B cell (primary cell): ENCODE data around the gene PPP1CC. TPM values are rescaled to one million over a fixed set of nuclear protein-coding genes. Genes with fewer than 3 reads are reported as not detected.
"Not testable (repeated sequence)": the region's sequence is repeated elsewhere in the genome, so short reads cannot be mapped to it uniquely, and the experiment has no call there.

Experiments used
- ATAC-seq: fragments of 200-7000 bp; cut with Tn5 transposase; one replicate; pipeline ENCODE4 v1.10.0; 2021; ENCODE audit warnings: low read depth, mild to moderate bottlenecking, moderate number of reproducible peaks, moderate library complexity
- CTCF ChIA-PET: fragments of 350-600 bp; sonication (Branson Sonifier 250); formaldehyde crosslinking; loops from one replicate; lab custom pipeline; 2021; ENCODE audit warnings: antibody characterized with exemption, inconsistent platforms; lab: Charles Lee
- POLR2A ChIA-PET: fragments of 350-600 bp; sonication (Branson Sonifier 250); formaldehyde crosslinking; loops from one replicate; lab custom pipeline; 2021; ENCODE audit warnings: antibody characterized with exemption; lab: Charles Lee
- DNase-seq: peaks from one replicate; pipeline ENCODE4 v3.0.0; 2013
- H2AFZ ChIP-seq: 2 replicates; pipeline ENCODE4 v1.6.1; 2012; ENCODE audit warnings: mild to moderate bottlenecking, low read depth, low read length; ENCODE audit not compliant: insufficient read depth, poor library complexity, severe bottlenecking
- H3K27ac ChIP-seq, 2 donors: 1 replicate in 1 of 2; 2 replicates in 1 of 2; pipeline ENCODE4 v1.5.1; 2012 to 2013; ENCODE audit warnings: low read length in 2 of 2, mild to moderate bottlenecking in 2 of 2, moderate library complexity in 1 of 2
- H3K27me3 ChIP-seq, 4 experiments: fragments of 200-600 bp in 1 of 4; sonication (generic) in 1 of 4; replicated peaks in 1 of 4; 1 replicate in 2 of 4; 2 replicates in 2 of 4; pipeline versions ENCODE4 v1.6.1 to v1.7.0; 2013 to 2016; ENCODE audit warnings: low read length in 3 of 4, mild to moderate bottlenecking in 2 of 4, mixed read lengths in 1 of 4, moderate library complexity in 1 of 4; ENCODE audit not compliant: insufficient read depth in 4 of 4, control insufficient read depth in 3 of 4; ENCODE audit errors: control extremely low read depth in 1 of 4
- H3K36me3 ChIP-seq, 2 experiments: replicated peaks in 1 of 2; 1 replicate in 1 of 2; 2 replicates in 1 of 2; pipeline versions ENCODE4 v1.6.1 to v1.7.1; 2013; ENCODE audit warnings: low read length in 1 of 2; ENCODE audit not compliant: insufficient read depth in 2 of 2, control insufficient read depth in 1 of 2; ENCODE audit errors: control extremely low read depth in 1 of 2, extremely low read depth in 1 of 2
- H3K4me1 ChIP-seq, 2 donors: fragments of 200-600 bp in 1 of 2; sonication (generic) in 1 of 2; 1 replicate in 1 of 2; 2 replicates in 1 of 2; pipeline versions ENCODE4 v1.5.1 to v1.6.1; 2013 to 2017; ENCODE audit warnings: low read length in 2 of 2; ENCODE audit not compliant: control insufficient read depth in 2 of 2, insufficient read depth in 2 of 2
- H3K4me2 ChIP-seq: replicated peaks from 2 replicates; pipeline ENCODE3; 2012; ENCODE audit warnings: mild to moderate bottlenecking, low read depth, low read length; ENCODE audit not compliant: poor library complexity, severe bottlenecking
- H3K4me3 ChIP-seq, 5 experiments: fragments of 200-600 bp in 1 of 5; sonication (generic) in 1 of 5; 1 replicate in 3 of 5; 2 replicates in 2 of 5; pipeline versions ENCODE4 v1.5.1 to v1.7.0; 2011 to 2016; ENCODE audit warnings: low read length in 4 of 5, mild to moderate bottlenecking in 4 of 5, low read depth in 2 of 5, control low read depth in 1 of 5, moderate library complexity in 1 of 5; ENCODE audit not compliant: insufficient read depth in 1 of 5; ENCODE audit errors: control extremely low read depth in 1 of 5, extremely low read depth in 1 of 5
- H3K79me2 ChIP-seq: fragments of 200-600 bp; sonication (generic); one replicate; pipeline ENCODE4 v1.6.0; 2016; ENCODE audit warnings: low read length; ENCODE audit not compliant: control insufficient read depth, insufficient read depth
- H3K9ac ChIP-seq: fragments of 200-600 bp; sonication (generic); 2 replicates; pipeline ENCODE4 v1.6.1; 2017; ENCODE audit warnings: mild to moderate bottlenecking, low read length, moderate library complexity
- H3K9me3 ChIP-seq, 3 donors: one replicate each; pipeline versions ENCODE4 v1.6.1 to v1.7.1; 2013; ENCODE audit warnings: low read length in 2 of 3; ENCODE audit not compliant: control insufficient read depth in 2 of 3, insufficient read depth in 1 of 3; ENCODE audit errors: control extremely low read depth in 1 of 3
- H4K20me1 ChIP-seq: 2 replicates; pipeline ENCODE4 v1.6.0; 2012; ENCODE audit warnings: mild to moderate bottlenecking, low read length; ENCODE audit not compliant: insufficient read depth, control insufficient read depth, poor library complexity, severe bottlenecking
- H3K27ac Mint-ChIP-seq: one replicate; pipeline ENCODE4 v1.8.0; 2021; ENCODE audit warnings: mixed read lengths
- H3K27me3 Mint-ChIP-seq: one replicate; pipeline ENCODE4 v1.8.0; 2021; ENCODE audit warnings: mixed read lengths
- H3K4me1 Mint-ChIP-seq: one replicate; pipeline ENCODE4 v1.8.0; 2021; ENCODE audit warnings: mixed read lengths
- H3K4me3 Mint-ChIP-seq: one replicate; pipeline ENCODE4 v1.8.0; 2021; ENCODE audit warnings: mixed read lengths
- H3K9me3 Mint-ChIP-seq: one replicate; pipeline ENCODE4 v1.8.0; 2022; ENCODE audit warnings: mixed read lengths; ENCODE audit not compliant: insufficient read depth
- EZH2 ChIP-seq: IDR thresholded peaks from 2 replicates; pipeline ENCODE4 v1.6.1; 2012; ENCODE audit warnings: borderline replicate concordance, low read depth, mild to moderate bottlenecking, moderate library complexity, low read length; ENCODE audit not compliant: insufficient read depth, poor library complexity, severe bottlenecking
- WGBS: methylation state at CpG from one replicate; pipeline ENCODE4 v1.1.5; 2013; ENCODE audit warnings: missing lambda C conversion rate; ENCODE audit not compliant: insufficient coverage; 5-methylcytosine and 5-hydroxymethylcytosine counted together
- intact Hi-C: fragments of 100-400 bp; cut with micrococcal nuclease; formaldehyde crosslinking; loops from one replicate; pipeline ENCODE4 v1.10.0; 2022
- polyA plus RNA-seq: library from polyadenylated mRNA; depleted of rRNA; stranded (reverse); fragments of >200 nt; gene quantifications from 2 replicates; pipeline ENCODE4 v1.2.3, GENCODE V29; 2012
- total RNA-seq, 2 donors: library from RNA; stranded (reverse); fragments of 120-200 nt in 1 of 2; gene quantifications; 1 replicate in 1 of 2; 2 replicates in 1 of 2; pipeline versions ENCODE4 v1.2.3 to v1.2.4, GENCODE V29; 2013 to 2022
- TF ChIP-seq, protein P1 (sequence below): fragments of 200-600 bp; IDR thresholded peaks from one replicate; pipeline ENCODE4 v1.8.0; 2022; ENCODE audit warnings: antibody characterized with exemption, mild to moderate bottlenecking

PPP1CC gene
- total and polyA plus RNA-seq, 2 donors (not counting 1 experiment from before 2014, with no cell fraction given): 70.0 to 146 TPM

DNA sequence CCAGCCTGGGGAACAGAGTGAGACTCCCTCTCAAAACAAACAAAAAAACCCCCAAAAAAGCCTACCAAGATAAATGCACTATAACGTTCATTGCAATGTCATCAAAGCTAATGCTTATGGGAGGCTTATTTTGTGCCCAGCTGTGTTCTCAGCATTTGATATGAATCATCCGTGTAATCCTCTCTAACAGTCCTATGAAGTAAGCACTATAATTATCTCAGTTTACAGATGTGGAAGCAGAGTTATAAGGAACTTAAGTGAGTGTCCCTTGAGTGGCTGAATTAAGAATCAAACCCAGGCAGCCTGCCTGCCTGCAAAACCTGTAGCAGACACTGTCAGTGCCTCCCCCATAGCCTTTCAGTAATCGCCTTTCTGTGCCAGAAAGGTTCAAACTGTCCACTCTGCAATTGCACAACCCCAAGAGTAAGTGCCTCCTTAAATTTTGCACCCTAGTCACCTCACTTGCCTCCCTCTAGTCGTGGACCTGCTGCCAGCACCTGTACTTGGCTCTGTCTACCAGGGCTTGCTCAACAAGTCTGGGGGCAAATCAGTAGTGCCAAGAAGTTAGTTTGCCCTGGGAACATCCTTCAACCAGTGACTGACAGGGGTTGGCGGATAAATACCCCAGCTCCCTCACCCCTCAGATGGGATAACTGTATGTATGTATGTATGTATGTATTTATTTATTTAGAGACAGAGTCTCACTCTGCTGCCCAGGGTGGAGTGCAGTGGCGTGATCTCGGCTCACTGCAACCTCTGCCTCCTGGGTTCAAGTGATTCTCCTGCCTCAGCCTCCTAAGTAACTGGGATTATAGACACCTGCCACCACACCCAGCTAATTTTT, 23.8 kb upstream of the PPP1CC start:
- ChIA-PET POLR2A (no interaction called here), CTCF (interaction anchor here (1.0 kb wide), 1 partner anchor 10 kb away, joined by 4 read pairs; no protein-coding TSS in a partner anchor)
- Histone ChIP-seq H4K20me1 (no peaks in the 10 kb centered on the region), H3K36me3 (no peaks in the 10 kb centered on the region), H3K79me2 (no peaks in the 10 kb centered on the region), H3K9me3 (peaks cover 0 to 4% (median 3%) of the 10 kb centered on the region in 3 donors), H2AFZ (no peak overlapping the region), H3K4me3 (no peak overlapping the region), H3K27me3 (peaks cover 0 to 3% (median 0%) of the 10 kb centered on the region in 4 experiments), H3K4me1 (no peaks in the 10 kb centered on the region), H3K27ac (no peak overlapping the region), H3K4me2 (no peak overlapping the region), H3K9ac (no peak overlapping the region)
- TF ChIP-seq EZH2: no peak
- TF ChIP-seq, protein P1, sequence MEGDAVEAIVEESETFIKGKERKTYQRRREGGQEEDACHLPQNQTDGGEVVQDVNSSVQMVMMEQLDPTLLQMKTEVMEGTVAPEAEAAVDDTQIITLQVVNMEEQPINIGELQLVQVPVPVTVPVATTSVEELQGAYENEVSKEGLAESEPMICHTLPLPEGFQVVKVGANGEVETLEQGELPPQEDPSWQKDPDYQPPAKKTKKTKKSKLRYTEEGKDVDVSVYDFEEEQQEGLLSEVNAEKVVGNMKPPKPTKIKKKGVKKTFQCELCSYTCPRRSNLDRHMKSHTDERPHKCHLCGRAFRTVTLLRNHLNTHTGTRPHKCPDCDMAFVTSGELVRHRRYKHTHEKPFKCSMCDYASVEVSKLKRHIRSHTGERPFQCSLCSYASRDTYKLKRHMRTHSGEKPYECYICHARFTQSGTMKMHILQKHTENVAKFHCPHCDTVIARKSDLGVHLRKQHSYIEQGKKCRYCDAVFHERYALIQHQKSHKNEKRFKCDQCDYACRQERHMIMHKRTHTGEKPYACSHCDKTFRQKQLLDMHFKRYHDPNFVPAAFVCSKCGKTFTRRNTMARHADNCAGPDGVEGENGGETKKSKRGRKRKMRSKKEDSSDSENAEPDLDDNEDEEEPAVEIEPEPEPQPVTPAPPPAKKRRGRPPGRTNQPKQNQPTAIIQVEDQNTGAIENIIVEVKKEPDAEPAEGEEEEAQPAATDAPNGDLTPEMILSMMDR: no peak
- ATAC-seq: no peak
- intact Hi-C loops: no loop called here
- Mint-ChIP-seq H3K9me3 (no peaks in the 10 kb centered on the region), H3K4me1 (no peaks in the 10 kb centered on the region), H3K27me3 (no peaks in the 10 kb centered on the region), H3K27ac (no peak overlapping the region), H3K4me3 (no peak overlapping the region)
- 77% methylated on average over 2 of the region's 7 CpGs for WGBS
- no peak for DNase-seq

DNA sequence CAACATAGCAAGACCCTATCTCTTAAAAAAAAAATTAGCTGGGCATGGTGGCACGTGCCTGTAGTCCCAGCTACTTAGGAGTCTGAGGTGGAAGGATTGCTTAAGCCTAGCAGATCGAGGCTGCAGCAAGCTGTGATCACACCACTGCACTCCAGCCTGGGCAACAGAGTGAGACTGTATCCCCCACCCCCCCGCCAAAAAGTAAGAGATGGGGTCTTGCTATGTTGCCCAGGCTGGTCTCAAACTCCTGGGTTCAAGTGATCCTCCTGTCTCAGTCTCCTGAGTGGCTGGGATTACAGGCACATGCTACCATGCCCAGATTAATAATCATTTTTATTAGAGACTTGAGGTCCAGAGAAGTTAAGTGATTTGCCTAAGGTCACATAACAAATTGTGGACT, 22.9 kb upstream of the PPP1CC start:
- H3K9me3 Mint-ChIP-seq, H3K4me3 Mint-ChIP-seq, H3K27ac Mint-ChIP-seq, H3K36me3 ChIP-seq, DNase-seq, H3K27ac ChIP-seq, H3K79me2 ChIP-seq, H3K4me2 ChIP-seq, ATAC-seq, H3K4me3 ChIP-seq, H2AFZ ChIP-seq, CTCF ChIA-PET, H3K4me1 Mint-ChIP-seq, H3K27me3 Mint-ChIP-seq, H3K9ac ChIP-seq, H4K20me1 ChIP-seq, H3K4me1 ChIP-seq, H3K27me3 ChIP-seq, intact Hi-C loops, H3K9me3 ChIP-seq: not testable (repeated sequence)
- WGBS: no CpG with 5 or more reads among the region's 3 CpGs
- POLR2A ChIA-PET: interaction anchor here (0.6 to 0.8 kb wide), 2 partner anchors 75 to 138 kb away, joined by 3 read pairs; no protein-coding TSS in a partner anchor
